Adrenal gland (tissue), 12 donors: ENCODE measurements around the gene EVC. TPM values are rescaled to one million over a fixed set of nuclear protein-coding genes. Genes with fewer than 3 reads are reported as not detected.
A peak's percentile ranks its signal among the peaks of the same experiment; 100 is the strongest.
"Not testable (repeated sequence)": the region's sequence is repeated elsewhere in the genome, so short reads cannot be mapped to it uniquely, and the experiment has no call there.

ENCODE experiments used
- DNase-seq, 7 donors: peaks; one replicate each; pipeline ENCODE4 v3.0.0-alpha.2; 2019 to 2020
- H3K27ac ChIP-seq, 5 donors: fragments of 200-600 bp; sonication (generic) in 4 of 5; 1 replicate in 3 of 5; 2 replicates in 2 of 5; pipeline versions ENCODE4 v1.5.1 to v1.8.0; 2016 to 2020; ENCODE audit warnings: mild to moderate bottlenecking in 1 of 5
- H3K27me3 ChIP-seq: fragments of 200-600 bp; 2 replicates; pipeline ENCODE4 v1.8.0; 2021
- H3K36me3 ChIP-seq, 2 donors: fragments of 200-600 bp; replicated peaks in 1 of 2; 1 replicate in 1 of 2; 2 replicates in 1 of 2; pipeline versions ENCODE4 v1.5.1 to v1.8.0; 2018 to 2022
- H3K4me1 ChIP-seq, 2 donors: fragments of 200-600 bp; replicated peaks in 1 of 2; 1 replicate in 1 of 2; 2 replicates in 1 of 2; pipeline versions ENCODE4 v1.5.1 to v1.8.0; 2018 to 2021
- H3K4me3 ChIP-seq, 4 donors: fragments of 200-600 bp; sonication (generic) in 3 of 4; one replicate each; pipeline ENCODE4 v1.5.1; 2016 to 2018
- H3K9me3 ChIP-seq, 3 donors: fragments of 200-600 bp; sonication (generic) in 1 of 3; replicated peaks in 1 of 3; 1 replicate in 2 of 3; 2 replicates in 1 of 3; pipeline versions ENCODE4 v1.5.1 to v1.8.0; 2016 to 2021
- POLR2A ChIP-seq, 2 donors: fragments of 450-650 bp; IDR thresholded peaks; one replicate each; pipeline ENCODE4 v1.6.1; 2017; ENCODE audit warnings: antibody characterized with exemption in 2 of 2, mild to moderate bottlenecking in 2 of 2, moderate library complexity in 1 of 2
- WGBS, 4 donors: extraction: QIAGEN DNeasy Blood & Tissue Kit in 2 of 4; methylation state at CpG; one replicate each; pipeline versions ENCODE4 v1.1.5 to v1.1.7; 2013 to 2017; 5-methylcytosine and 5-hydroxymethylcytosine counted together
- intact Hi-C, 2 donors: fragments of 100-400 bp; cut with DNase I; formaldehyde crosslinking; loops; one replicate each; pipeline versions ENCODE4 v1.14.1 to v1.15.0; 2022 to 2023
- polyA plus RNA-seq, 3 donors: library from polyadenylated mRNA; stranded (reverse); fragments of 200-250 nt in 2 of 3; fragments of 350-450 nt in 1 of 3; fragmentation: Illumina TruSeq in 1 of 3; extraction: RNeasy Lipid Tissue Mini Kit (QIAGEN cat#74804) in 1 of 3; gene quantifications; one replicate each; pipeline ENCODE4 v1.2.3, GENCODE V29; 2013 to 2014
- total RNA-seq, 9 donors: library from RNA; depleted of rRNA in 4 of 9; stranded (reverse); fragments of >200 nt in 4 of 9; fragments of 120-200 nt in 1 of 9; fragmentation: NEBNext Ultra II Directional in 1 of 9; extraction: Animal tissue kit (Norgen Biotek cat#: 25700) in 1 of 9; gene quantifications; one replicate each; pipeline versions ENCODE4 v1.1.0 to v1.2.4, GENCODE V29; 2013 to 2023
- TF ChIP-seq, protein P1 (sequence below), 6 experiments: fragments of 450-650 bp in 4 of 6; fragments of 200-600 bp in 2 of 6; sonication (generic) in 1 of 6; IDR thresholded peaks; 1 replicate in 5 of 6; 2 replicates in 1 of 6; pipeline versions ENCODE4 v1.5.1 to v1.8.0; 2016 to 2021; ENCODE audit warnings: antibody characterized with exemption in 6 of 6, mild to moderate bottlenecking in 2 of 6, moderate library complexity in 1 of 6
- donor health status: healthy with polysubstance abuse.
- donor health status: Bipolar disorder and iron deficiency.
- donor health status: DM: yes; HTN: yes; CAD: no.
- donor health status: DM: no; HTN: no; CAD: no.
- donor health status: DM: no; HTN: no; CAD: no.
- donor health status: DM: yes; HTN: yes; CAD: no.

EVC gene
- total and polyA plus RNA-seq, 12 donors = 1.0 to 23.7 (median 10.1) TPM

DNA sequence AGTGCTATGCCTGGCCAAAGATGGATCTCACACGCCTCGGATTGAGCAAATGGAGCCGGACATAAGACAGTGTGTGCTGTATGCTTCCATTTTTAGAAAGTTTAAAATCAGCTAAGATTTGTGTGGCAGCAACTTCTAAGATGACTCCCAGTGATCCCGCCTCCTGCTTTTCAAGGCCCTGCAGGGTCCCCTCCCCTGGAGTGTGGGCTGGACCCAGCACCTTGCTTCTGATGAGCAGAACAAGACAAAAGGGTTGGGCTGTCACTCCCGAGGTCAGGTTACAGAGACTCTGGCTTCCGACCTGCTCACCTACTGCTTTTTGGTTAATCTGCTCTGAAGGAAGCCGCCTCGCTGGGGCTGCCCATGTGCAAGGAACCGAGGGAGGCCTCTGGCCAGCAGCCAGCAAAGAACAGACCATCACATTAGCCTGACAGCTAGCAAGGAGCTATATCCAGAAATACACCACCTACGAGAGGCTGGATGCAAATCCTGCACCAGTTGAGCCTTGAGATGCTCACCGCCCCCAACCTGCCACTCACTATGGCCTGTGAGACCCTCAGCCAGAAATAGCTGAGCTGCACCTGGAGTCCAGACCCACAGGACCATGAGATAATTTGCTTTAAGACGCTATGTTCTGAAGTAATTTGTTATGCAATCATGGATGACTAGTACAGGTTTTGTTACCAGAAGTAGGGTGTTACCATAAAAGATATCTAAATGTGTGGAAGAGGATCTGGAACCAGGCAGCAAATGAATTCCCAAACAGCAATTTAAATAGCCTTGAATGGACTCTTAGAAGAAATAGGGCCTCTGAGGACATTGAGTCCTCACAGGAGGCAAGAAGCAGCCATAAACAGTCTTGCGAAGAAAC is 134.3 kb downstream of the EVC start:
- TF ChIP-seq, protein P1, sequence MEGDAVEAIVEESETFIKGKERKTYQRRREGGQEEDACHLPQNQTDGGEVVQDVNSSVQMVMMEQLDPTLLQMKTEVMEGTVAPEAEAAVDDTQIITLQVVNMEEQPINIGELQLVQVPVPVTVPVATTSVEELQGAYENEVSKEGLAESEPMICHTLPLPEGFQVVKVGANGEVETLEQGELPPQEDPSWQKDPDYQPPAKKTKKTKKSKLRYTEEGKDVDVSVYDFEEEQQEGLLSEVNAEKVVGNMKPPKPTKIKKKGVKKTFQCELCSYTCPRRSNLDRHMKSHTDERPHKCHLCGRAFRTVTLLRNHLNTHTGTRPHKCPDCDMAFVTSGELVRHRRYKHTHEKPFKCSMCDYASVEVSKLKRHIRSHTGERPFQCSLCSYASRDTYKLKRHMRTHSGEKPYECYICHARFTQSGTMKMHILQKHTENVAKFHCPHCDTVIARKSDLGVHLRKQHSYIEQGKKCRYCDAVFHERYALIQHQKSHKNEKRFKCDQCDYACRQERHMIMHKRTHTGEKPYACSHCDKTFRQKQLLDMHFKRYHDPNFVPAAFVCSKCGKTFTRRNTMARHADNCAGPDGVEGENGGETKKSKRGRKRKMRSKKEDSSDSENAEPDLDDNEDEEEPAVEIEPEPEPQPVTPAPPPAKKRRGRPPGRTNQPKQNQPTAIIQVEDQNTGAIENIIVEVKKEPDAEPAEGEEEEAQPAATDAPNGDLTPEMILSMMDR (IDR thresholded peaks at IDR 0.05) = no peak
- no peak for TF ChIP-seq POLR2A (IDR thresholded peaks at IDR 0.05)

GRCh38 chr4:5851637-5852301 is 140.8 kb downstream of the EVC start:
- Histone ChIP-seq H3K4me3 (no peak overlapping the region), H3K4me1 (no peaks in the 10 kb centered on the region), H3K36me3 (no peaks in the 10 kb centered on the region), H3K27ac (no peak overlapping the region), H3K27me3 (no peaks in the 10 kb centered on the region), H3K9me3 (no peaks in the 10 kb centered on the region)
- TF ChIP-seq, protein P1 (IDR thresholded peaks at IDR 0.05) = no peak
- TF ChIP-seq POLR2A (IDR thresholded peaks at IDR 0.05) = no peak
- no peak for DNase-seq
- WGBS, 4 donors = 63 to 67% (median 65%) methylated on average over 4 of the region's 4 CpGs
- intact Hi-C loops = no loop called here

More for the DNA sequence above, 134.3 kb downstream of the EVC start:
- no peak overlapping the region for H3K27ac ChIP-seq
- 54 to 72% (median 62%) methylated on average over 8 to 13 of the region's 13 CpGs for WGBS, 4 donors
- intact Hi-C loops = no loop called here
- no peaks in the 10 kb centered on the region for H3K36me3 ChIP-seq
- no peaks in the 10 kb centered on the region for H3K27me3 ChIP-seq
- no peak overlapping the region for H3K4me3 ChIP-seq
- peak in 1 of 7 donors; percentile 60 for DNase-seq
- no peaks in the 10 kb centered on the region for H3K4me1 ChIP-seq
- H3K9me3 ChIP-seq = no peaks in the 10 kb centered on the region

- TF ChIP-seq, protein P1 (IDR thresholded peaks at IDR 0.05) = no peak
- no peak for TF ChIP-seq POLR2A (IDR thresholded peaks at IDR 0.05)
- H3K36me3 ChIP-seq = no peaks in the 10 kb centered on the region
- H3K9me3 ChIP-seq = no peaks in the 10 kb centered on the region
- H3K27ac ChIP-seq = no peak overlapping the region
- intact Hi-C loops = no loop called here
- no peak for DNase-seq
- H3K27me3 ChIP-seq = no peaks in the 10 kb centered on the region
- 75 to 83% (median 81%) methylated on average over 9 of the region's 9 CpGs for WGBS, 4 donors
- H3K4me1 ChIP-seq = no peaks in the 10 kb centered on the region
- H3K4me3 ChIP-seq = no peak overlapping the region
Measured at GRCh38 chr4:5852523-5853202, 141.7 kb downstream of the EVC start.

- no peak for DNase-seq
- no peaks in the 10 kb centered on the region for H3K9me3 ChIP-seq
- no peaks in the 10 kb centered on the region for H3K36me3 ChIP-seq
- no peak overlapping the region for H3K27ac ChIP-seq
- no peak overlapping the region for H3K4me3 ChIP-seq
- intact Hi-C loops = no loop called here
- 77 to 92% (median 89%) methylated on average over 3 of the region's 3 CpGs for WGBS, 4 donors
- no peak for TF ChIP-seq POLR2A (IDR thresholded peaks at IDR 0.05)
- TF ChIP-seq, protein P1 (IDR thresholded peaks at IDR 0.05) = no peak
- no peaks in the 10 kb centered on the region for H3K27me3 ChIP-seq
- no peaks in the 10 kb centered on the region for H3K4me1 ChIP-seq
Measured at GRCh38 chr4:5854929-5855328, 143.9 kb downstream of the EVC start.

- DNase-seq, intact Hi-C loops, H3K4me3 ChIP-seq, H3K36me3 ChIP-seq, H3K27me3 ChIP-seq, H3K9me3 ChIP-seq, H3K4me1 ChIP-seq, H3K27ac ChIP-seq: not testable (repeated sequence)
- WGBS, 4 donors = 91 to 98% (median 94%) methylated on average over 3 of the region's 3 CpGs
Measured at GRCh38 chr4:5856362-5856761, 145.4 kb downstream of the EVC start.
